Breast epithelium (tissue), 3 donors: ENCODE measurements around the gene SLC52A1.
"Not testable (repeated sequence)": the region's sequence is repeated elsewhere in the genome, so short reads cannot be mapped to it uniquely, and the experiment has no call there.

Source experiments
- POLR2A ChIP-seq: fragments of 450-650 bp; IDR thresholded peaks from one replicate; pipeline ENCODE4 v1.6.1; 2016; ENCODE audit warnings: antibody characterized with exemption, mild to moderate bottlenecking, moderate library complexity
- TF ChIP-seq, protein P1 (sequence below), 3 donors: fragments of 450-650 bp; IDR thresholded peaks; one replicate each; pipeline ENCODE4 v1.5.1; 2016 to 2017; ENCODE audit warnings: antibody characterized with exemption in 3 of 3, mild to moderate bottlenecking in 3 of 3, moderate library complexity in 3 of 3

DNA sequence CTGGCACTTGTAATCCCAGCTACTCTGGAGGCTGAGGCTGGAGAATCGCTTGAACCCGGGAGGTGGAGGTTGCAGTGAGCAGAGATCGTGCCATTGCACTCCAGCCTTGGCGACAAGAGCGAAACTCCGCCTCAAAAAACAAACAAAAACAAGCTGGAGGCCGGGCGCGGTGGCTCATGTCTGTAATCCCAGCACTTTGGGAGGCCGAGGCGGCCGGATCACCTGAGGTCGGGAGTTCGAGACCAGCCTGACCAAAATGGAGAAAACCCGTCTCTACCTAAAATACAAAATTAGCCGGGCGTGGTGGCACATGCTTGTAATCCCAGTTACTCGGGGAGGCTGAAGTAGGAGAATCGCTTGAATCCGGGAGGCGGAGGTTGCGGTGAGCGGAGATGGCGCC is 42.0 kb upstream of the SLC52A1 start:
- TF ChIP-seq, protein P1, sequence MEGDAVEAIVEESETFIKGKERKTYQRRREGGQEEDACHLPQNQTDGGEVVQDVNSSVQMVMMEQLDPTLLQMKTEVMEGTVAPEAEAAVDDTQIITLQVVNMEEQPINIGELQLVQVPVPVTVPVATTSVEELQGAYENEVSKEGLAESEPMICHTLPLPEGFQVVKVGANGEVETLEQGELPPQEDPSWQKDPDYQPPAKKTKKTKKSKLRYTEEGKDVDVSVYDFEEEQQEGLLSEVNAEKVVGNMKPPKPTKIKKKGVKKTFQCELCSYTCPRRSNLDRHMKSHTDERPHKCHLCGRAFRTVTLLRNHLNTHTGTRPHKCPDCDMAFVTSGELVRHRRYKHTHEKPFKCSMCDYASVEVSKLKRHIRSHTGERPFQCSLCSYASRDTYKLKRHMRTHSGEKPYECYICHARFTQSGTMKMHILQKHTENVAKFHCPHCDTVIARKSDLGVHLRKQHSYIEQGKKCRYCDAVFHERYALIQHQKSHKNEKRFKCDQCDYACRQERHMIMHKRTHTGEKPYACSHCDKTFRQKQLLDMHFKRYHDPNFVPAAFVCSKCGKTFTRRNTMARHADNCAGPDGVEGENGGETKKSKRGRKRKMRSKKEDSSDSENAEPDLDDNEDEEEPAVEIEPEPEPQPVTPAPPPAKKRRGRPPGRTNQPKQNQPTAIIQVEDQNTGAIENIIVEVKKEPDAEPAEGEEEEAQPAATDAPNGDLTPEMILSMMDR (IDR thresholded peaks at IDR 0.05), result not testable (repeated sequence)
- not testable (repeated sequence) for TF ChIP-seq POLR2A
